ENCODE results near the gene RAD51C. TPM values are rescaled to one million over a fixed set of nuclear protein-coding genes. Genes with fewer than 3 reads are reported as not detected.
"Not testable (repeated sequence)": the region's sequence is repeated elsewhere in the genome, so short reads cannot be mapped to it uniquely, and the experiment has no call there.

RAD51C gene
- total RNA-seq, 1 donor from 2014 or later, result 17.6 TPM

GRCh38 chr17:58667934-58668597 is 24.3 kb upstream of the RAD51C start:
- H3K36me3 ChIP-seq (ENCODE audit: control insufficient read depth, insufficient read depth, low read length), result no peaks in the 10 kb centered on the region
- FAIRE-seq, result no peak

GRCh38 chr17:58668598-58668935 is 23.8 kb upstream of the RAD51C start:
- FAIRE-seq (no peak), DNase-seq (ENCODE audit: low read depth) (no peak)
- H3K36me3 ChIP-seq (ENCODE audit: control insufficient read depth, insufficient read depth, low read length), result no peaks in the 10 kb centered on the region
- no peaks in the 10 kb centered on the region for H3K27me3 ChIP-seq (ENCODE audit: control insufficient read depth, insufficient read depth, low read length)
- H3K4me3 ChIP-seq (ENCODE audit: low read depth, low read length), result no peak overlapping the region
- TF ChIP-seq CTCF (IDR thresholded peaks at IDR 0.05; ENCODE audit: insufficient read depth, low read length, severe bottlenecking), result no peak

More at GRCh38 chr17:58667934-58668597, 24.3 kb upstream of the RAD51C start:
- H3K4me3 ChIP-seq (ENCODE audit: low read depth, low read length), result no peak overlapping the region
- DNase-seq (ENCODE audit: low read depth), result peak; percentile 79
- no peaks in the 10 kb centered on the region for H3K27me3 ChIP-seq (ENCODE audit: control insufficient read depth, insufficient read depth, low read length)
- no peak for TF ChIP-seq CTCF (IDR thresholded peaks at IDR 0.05; ENCODE audit: insufficient read depth, low read length, severe bottlenecking)

GRCh38 chr17:58669853-58670252 is 22.5 kb upstream of the RAD51C start:
- FAIRE-seq (no peak), DNase-seq (ENCODE audit: low read depth) (no peak)
- no peaks in the 10 kb centered on the region for H3K36me3 ChIP-seq (ENCODE audit: control insufficient read depth, insufficient read depth, low read length)
- no peak overlapping the region for H3K4me3 ChIP-seq (ENCODE audit: low read depth, low read length)
- H3K27me3 ChIP-seq (ENCODE audit: control insufficient read depth, insufficient read depth, low read length), result no peaks in the 10 kb centered on the region
- no peak for TF ChIP-seq CTCF (IDR thresholded peaks at IDR 0.05; ENCODE audit: insufficient read depth, low read length, severe bottlenecking)

- TF ChIP-seq CTCF (IDR thresholded peaks at IDR 0.05; ENCODE audit: insufficient read depth, low read length, severe bottlenecking), result no peak
- FAIRE-seq (no peak), DNase-seq (ENCODE audit: low read depth) (no peak)
- Histone ChIP-seq H3K27me3 (ENCODE audit: control insufficient read depth, insufficient read depth, low read length) (no peaks in the 10 kb centered on the region), H3K4me3 (ENCODE audit: low read depth, low read length) (no peak overlapping the region), H3K36me3 (ENCODE audit: control insufficient read depth, insufficient read depth, low read length) (no peaks in the 10 kb centered on the region)
Measured at GRCh38 chr17:58671969-58672368, 20.4 kb upstream of the RAD51C start.

GRCh38 chr17:58677194-58677880 is 15.1 kb upstream of the RAD51C start:
- Histone ChIP-seq H3K36me3 (ENCODE audit: control insufficient read depth, insufficient read depth, low read length) (no peaks in the 10 kb centered on the region), H3K27me3 (ENCODE audit: control insufficient read depth, insufficient read depth, low read length) (no peaks in the 10 kb centered on the region), H3K4me3 (ENCODE audit: low read depth, low read length) (no peak overlapping the region)
- DNase-seq (ENCODE audit: low read depth), result peak; percentile 49
- no peak for FAIRE-seq
- no peak for TF ChIP-seq CTCF (IDR thresholded peaks at IDR 0.05; ENCODE audit: insufficient read depth, low read length, severe bottlenecking)

- not testable (repeated sequence) for FAIRE-seq; DNase-seq (ENCODE audit: low read depth); H3K36me3 ChIP-seq (ENCODE audit: control insufficient read depth, insufficient read depth, low read length); H3K4me3 ChIP-seq (ENCODE audit: low read depth, low read length); H3K27me3 ChIP-seq (ENCODE audit: control insufficient read depth, insufficient read depth, low read length)
Measured at GRCh38 chr17:58678287-58678686, 14.1 kb upstream of the RAD51C start.

Measured in bronchial epithelial cell (primary cell).